DMS 273 treated with DMSO at 0.1 percent for 48 hours (cell line): ENCODE results near the gene PSMF1.

Experiments
- DNase-seq: peaks from one replicate; lab custom pipeline; 2025; lab: John Stamatoyannopoulos, UW

PSMF1 gene

DNA sequence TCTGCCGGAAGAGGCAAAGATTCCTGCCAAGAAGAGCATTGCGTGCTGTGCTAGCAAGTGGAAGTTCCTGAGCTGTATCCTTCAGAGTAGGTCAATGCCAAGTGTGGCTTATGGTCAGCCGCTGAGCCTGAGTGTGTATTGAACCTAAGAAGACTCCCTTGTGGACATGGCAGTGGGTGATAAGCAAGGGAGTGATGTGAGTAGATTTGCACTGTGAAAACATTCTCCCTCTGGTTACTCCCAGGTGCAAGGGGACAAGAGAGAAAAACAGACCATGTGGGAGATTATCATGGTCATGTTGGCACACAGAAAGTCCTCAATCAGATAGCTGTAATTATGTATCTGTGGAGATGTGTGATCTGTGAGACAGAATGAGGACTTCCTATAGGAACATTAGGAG is 72.4 kb downstream of the PSMF1 start:
- DNase-seq = no peak

DNA sequence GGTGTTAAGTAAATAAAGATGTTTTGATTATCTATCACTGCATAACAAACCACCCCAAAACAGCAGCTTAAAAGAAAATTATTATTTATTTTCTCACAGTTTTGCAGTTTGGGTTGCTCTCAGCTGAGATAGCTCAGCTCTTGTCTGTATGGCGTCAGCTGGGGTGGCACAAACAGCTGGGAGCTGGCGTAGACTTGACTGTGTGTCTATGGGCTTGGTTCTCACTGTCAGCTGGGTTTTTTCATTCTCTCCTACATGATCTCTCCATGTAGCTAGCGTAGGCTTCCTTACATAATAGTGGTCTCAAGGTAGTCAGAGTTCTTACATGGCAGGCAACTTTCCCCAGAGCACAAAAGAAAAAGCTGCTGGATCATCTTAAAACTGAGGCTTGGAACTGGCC is 72.9 kb downstream of the PSMF1 start:
- DNase-seq = no peak

GRCh38 chr20:1195226-1195625 is 76.8 kb downstream of the PSMF1 start:
- DNase-seq = no peak

- DNase-seq = no peak
These were observed 78.2 kb downstream of the PSMF1 start for GRCh38 chr20:1196634-1197033.

GRCh38 chr20:1197801-1198200 is 79.4 kb downstream of the PSMF1 start:
- DNase-seq = no peak

- DNase-seq = no peak
These were observed 80.3 kb downstream of the PSMF1 start for GRCh38 chr20:1198751-1199150.

DNA sequence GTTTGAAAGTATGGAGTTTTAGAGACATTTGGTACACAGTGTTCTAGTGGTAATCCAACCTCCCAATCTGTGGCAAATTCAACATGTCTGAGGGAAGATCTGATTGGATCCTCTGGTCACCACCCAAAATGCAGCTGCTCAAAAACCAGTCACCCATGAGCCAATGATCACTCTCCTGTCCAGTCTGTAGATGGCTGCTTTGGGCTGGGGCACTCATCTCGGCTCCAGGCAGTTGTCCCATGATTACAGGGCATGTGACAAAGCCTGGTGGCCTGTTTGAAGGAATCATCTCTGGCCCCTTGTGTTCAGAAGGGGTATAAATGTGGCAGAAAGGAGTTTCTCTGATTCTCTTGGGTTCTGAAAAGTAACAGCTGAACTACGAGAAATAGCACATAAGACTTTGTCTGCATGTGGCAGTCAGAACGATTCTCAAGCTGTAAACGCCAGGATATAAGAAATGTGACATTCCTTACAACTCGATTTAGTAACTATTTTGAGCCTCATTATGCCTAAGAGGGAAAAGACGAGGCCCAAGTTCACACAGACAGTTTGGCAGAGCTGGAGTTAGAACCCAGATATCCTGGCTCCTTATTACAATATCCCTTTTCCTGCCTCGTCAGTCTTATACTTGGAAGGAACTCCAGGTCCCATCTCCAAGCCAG is 80.9 kb downstream of the PSMF1 start:
- no peak for DNase-seq

- DNase-seq = no peak
These were observed 81.6 kb downstream of the PSMF1 start for GRCh38 chr20:1199964-1200363.

GRCh38 chr20:1202762-1203504 is 84.5 kb downstream of the PSMF1 start, which contains the start of gene C20orf202:
Gene C20orf202, plus strand, starts transcription at chr20:1203454. Its CDS starts 132 bp downstream, at chr20:1203586.
- no peak for DNase-seq

- DNase-seq = no peak
These were observed 85.2 kb downstream of the PSMF1 start for GRCh38 chr20:1203630-1204029.

DNA sequence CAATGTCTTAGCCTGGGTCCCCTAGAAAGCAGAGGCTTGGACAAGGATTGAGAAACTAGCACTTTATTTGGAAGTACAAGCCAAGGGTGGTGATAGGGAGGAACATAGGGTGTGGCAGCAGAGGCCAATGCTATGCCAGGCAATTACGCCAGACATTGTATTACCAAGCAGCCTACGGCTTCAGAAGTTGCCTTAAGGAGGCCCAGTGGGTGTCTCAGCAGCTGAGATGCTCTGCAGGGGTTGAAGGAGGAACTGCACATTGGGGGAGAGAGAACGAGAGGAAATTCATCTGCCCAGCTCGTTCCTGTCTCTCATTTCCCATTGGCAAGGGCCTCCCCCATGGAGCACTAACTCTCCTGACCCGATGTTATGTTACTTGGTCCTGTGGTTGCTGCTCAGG is 85.7 kb downstream of the PSMF1 start:
- DNase-seq = no peak

DNA sequence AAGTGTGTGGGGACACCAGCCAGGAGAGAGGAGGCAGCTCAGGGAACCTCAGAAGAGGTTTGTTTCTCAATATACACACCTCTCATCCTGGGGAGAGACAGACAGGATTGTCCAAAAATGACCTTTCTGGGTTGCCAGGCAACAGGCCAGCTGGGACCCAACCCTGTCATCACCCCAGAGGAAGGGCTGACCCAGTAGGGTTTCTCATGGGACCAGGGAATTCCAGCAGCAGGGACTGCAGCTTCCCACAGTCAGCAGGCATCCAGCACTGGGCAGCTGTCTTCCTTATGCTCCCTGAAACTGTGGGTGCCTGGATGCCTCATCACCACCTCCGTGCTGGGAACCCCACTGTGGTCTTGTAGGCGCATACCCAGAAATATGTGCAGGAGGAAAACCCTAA is 86.2 kb downstream of the PSMF1 start:
- DNase-seq = no peak

DNA sequence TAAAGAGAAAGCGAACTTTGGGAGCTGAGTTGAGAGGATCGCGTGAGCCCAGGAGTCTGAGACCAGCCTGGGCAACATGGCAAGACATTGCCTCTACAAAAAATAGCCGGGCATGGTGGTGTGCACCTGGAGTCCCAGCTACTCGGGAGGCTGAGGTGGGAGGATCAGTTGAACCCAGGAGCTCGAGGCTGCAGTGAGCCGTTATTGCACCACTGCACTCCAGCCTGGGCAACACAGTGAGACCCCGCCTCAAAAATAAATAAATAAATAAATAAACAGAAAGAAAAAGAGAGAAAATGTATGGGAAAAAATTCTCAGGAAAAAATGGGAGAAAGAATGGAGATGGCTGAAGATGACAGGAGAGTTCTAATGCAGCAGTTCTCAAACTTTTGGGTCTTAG is 87.4 kb downstream of the PSMF1 start:
- DNase-seq = no peak

- no peak for DNase-seq
These were observed 88.2 kb downstream of the PSMF1 start for GRCh38 chr20:1206366-1207148.

DNA sequence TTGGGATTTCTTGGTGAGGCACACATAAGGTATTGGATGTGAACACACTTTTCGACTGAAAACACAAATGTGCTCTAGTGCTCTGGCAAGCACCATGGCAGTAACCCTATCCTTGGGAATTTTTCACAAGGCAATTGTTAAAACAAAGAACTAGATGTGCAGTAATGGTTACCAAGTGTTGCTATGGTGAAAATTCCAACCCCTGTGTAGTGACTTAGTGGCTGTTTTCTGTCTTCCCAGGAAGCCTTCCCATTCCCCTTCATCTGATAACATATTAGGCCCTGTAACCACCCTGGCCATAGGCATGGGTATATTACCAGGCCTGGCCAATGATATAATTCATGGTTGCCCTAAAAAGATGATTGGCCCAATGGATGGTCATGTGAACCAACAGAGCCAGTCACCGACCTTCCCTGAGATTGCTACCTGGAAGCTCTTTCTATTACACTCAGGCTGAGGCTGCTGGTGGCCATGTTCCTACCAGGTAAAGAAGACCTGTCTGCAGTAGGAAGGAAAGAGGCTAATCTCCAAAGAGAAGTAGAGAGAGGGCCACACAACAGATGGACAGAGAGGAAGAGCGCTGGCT is 89.0 kb downstream of the PSMF1 start:
- no peak for DNase-seq

- no peak for DNase-seq
These were observed 91.3 kb downstream of the PSMF1 start for GRCh38 chr20:1209447-1210387.

DNA sequence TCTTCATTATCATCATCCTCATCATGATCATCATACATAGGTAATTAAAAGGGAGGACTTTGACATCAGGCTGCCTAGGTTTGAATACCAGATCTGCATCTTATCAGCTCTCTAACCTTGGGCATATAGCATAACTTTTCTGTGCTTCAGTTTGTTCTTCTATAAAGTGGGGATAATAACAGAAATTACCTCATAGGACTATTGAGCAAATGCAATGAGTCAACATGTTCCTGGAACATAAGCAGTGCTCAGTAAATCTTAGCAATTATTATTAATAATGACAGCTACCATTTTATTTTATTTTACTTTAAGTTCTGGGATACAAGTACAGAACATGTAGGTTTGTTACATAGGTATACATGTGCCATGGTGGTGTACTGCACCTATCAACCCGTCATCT is 92.1 kb downstream of the PSMF1 start:
- DNase-seq = no peak

DNA sequence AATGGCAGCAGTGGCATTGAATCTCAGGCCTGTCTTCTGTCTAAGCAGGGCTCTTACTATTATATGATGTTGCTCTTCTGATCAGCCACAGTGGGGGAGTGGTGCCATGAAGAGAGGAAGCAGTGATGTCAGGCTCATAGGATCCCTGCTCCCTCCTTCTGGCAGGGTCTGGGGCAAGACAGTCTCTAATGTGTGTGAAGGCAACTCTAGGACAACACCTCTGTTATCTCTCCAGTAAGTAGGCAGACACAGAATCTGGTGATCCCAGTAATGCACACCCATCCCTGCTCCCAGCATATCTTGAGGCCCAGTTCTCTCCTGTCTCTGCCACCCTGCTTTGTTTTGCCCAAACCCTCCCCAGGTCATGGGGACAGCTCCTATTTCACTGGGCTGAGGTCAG is 93.6 kb downstream of the PSMF1 start:
- no peak for DNase-seq

DNA sequence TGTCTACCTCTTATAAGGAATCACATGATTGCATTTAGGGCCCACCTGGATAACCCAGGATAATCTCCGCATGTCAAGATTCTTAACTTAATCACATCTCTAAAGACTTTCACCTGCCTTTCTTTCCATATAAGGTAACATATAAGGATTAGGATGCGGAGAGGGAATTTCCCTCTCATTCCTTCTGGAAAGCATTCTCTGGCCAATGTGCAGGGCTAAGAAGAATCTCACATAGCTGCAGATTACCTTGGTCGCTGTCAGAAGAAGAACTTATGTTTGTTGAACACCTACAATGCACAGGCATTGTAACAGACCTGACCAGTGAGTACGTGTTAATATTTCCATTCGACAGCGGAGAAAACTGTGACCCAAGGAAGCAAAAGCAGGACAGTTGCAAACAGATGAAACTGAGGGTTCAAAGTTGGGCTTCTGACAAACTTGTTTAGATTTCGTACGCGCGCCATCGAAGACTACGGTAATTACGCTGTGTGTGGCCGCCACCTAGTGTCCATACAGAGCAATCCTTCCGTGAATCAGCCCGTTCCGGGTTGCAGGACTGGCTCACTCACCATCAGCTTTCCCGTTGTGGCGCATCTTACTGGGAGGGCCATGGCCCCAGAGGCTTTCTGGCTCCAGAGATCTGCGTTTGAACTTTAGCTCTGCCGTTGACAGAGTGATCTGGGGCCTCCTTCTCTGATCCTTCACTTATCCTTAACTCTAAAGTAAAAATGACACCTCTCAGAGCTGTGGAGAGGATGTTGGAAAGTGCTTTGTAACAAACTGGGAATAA is 94.4 kb downstream of the PSMF1 start:
- peak; percentile 36 for DNase-seq

DNA sequence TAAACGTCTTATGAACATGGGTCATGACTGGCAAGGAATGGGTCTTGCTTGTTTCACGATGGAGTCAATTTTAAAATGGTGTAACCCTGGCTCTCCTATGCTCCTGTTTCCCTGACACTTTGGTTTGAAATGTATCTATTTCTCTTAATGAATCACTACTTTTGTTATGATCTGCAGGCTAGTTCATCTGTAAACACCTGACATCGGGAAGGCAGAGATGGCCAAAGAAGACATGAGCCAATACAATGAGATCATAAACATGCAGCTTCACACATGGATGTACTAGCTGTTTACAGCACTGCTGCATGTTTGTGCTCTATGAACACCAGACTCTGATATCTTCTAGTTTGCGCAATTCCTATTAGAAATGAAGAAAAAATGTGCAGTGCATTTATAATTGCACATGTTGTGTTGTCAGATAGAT is 96.4 kb downstream of the PSMF1 start:
- no peak for DNase-seq
